BLaER1 (cell line): ENCODE results near the gene KIF16B.

Experiments used
- H3K27ac ChIP-seq: shearing (Covaris generic); formaldehyde crosslinking; 2 replicates; pipeline ENCODE4 v1.8.1; 2022
- H3K27me3 ChIP-seq: shearing (Covaris generic); formaldehyde crosslinking; 2 replicates; pipeline ENCODE4 v1.8.1; 2022
- H3K36me3 ChIP-seq: shearing (Covaris generic); formaldehyde crosslinking; 2 replicates; pipeline ENCODE4 v1.8.1; 2022
- H3K4me1 ChIP-seq: shearing (Covaris generic); formaldehyde crosslinking; 2 replicates; pipeline ENCODE4 v1.8.1; 2022
- H3K4me2 ChIP-seq: shearing (Covaris generic); formaldehyde crosslinking; 2 replicates; pipeline ENCODE4 v1.8.1; 2022
- H3K4me3 ChIP-seq: shearing (Covaris generic); formaldehyde crosslinking; 2 replicates; pipeline ENCODE4 v1.8.1; 2022
- H3K9ac ChIP-seq: shearing (Covaris generic); formaldehyde crosslinking; 2 replicates; pipeline ENCODE4 v1.8.1; 2022
- H3K9me3 ChIP-seq: shearing (Covaris generic); formaldehyde crosslinking; 2 replicates; pipeline ENCODE4 v1.8.1; 2022
- H4K20me1 ChIP-seq: shearing (Covaris generic); formaldehyde crosslinking; 2 replicates; pipeline ENCODE4 v1.8.1; 2022
- Cebpa-rat ChIP-seq: shearing (Covaris generic); IDR thresholded peaks from 2 replicates; pipeline ENCODE4 v1.8.1; 2022

Gene KIF16B

GRCh38 chr20:16433293-16433580 is 140.0 kb downstream of the KIF16B start:
- Histone ChIP-seq H3K9ac (no peak overlapping the region), H3K4me3 (no peak overlapping the region), H3K27me3 (no peaks in the 10 kb centered on the region), H3K9me3 (peaks cover 24% of the 10 kb centered on the region), H3K36me3 (peaks cover 64% of the 10 kb centered on the region), H3K4me1 (peaks cover 7% of the 10 kb centered on the region), H4K20me1 (no peaks in the 10 kb centered on the region), H3K4me2 (no peak overlapping the region), H3K27ac (no peak overlapping the region)
- no peak for TF ChIP-seq Cebpa-rat

GRCh38 chr20:16432466-16433292 is 140.6 kb downstream of the KIF16B start:
- H3K9me3 ChIP-seq: peaks cover 19% of the 10 kb centered on the region
- no peak overlapping the region for H3K27ac ChIP-seq
- H3K4me3 ChIP-seq: no peak overlapping the region
- no peaks in the 10 kb centered on the region for H3K27me3 ChIP-seq
- H3K36me3 ChIP-seq: peaks cover 64% of the 10 kb centered on the region
- H3K4me2 ChIP-seq: no peak overlapping the region
- no peak overlapping the region for H3K9ac ChIP-seq
- no peak for TF ChIP-seq Cebpa-rat
- H3K4me1 ChIP-seq: peaks cover 2% of the 10 kb centered on the region
- H4K20me1 ChIP-seq: no peaks in the 10 kb centered on the region

GRCh38 chr20:16428112-16428511 is 145.1 kb downstream of the KIF16B start:
- Histone ChIP-seq H3K9ac (no peak overlapping the region), H3K36me3 (peaks cover 86% of the 10 kb centered on the region), H3K4me1 (no peaks in the 10 kb centered on the region), H3K4me3 (no peak overlapping the region), H3K27ac (no peak overlapping the region), H3K4me2 (no peak overlapping the region), H4K20me1 (no peaks in the 10 kb centered on the region), H3K27me3 (no peaks in the 10 kb centered on the region), H3K9me3 (peaks cover 30% of the 10 kb centered on the region)
- no peak for TF ChIP-seq Cebpa-rat

GRCh38 chr20:16427571-16427970 is 145.7 kb downstream of the KIF16B start:
- Histone ChIP-seq H3K36me3 (peaks cover 90% of the 10 kb centered on the region), H3K9me3 (peaks cover 33% of the 10 kb centered on the region), H3K9ac (no peak overlapping the region), H3K4me3 (no peak overlapping the region), H3K4me2 (no peak overlapping the region), H3K27me3 (no peaks in the 10 kb centered on the region), H4K20me1 (no peaks in the 10 kb centered on the region), H3K4me1 (no peaks in the 10 kb centered on the region), H3K27ac (no peak overlapping the region)
- TF ChIP-seq Cebpa-rat: no peak

- no peak overlapping the region for H3K27ac ChIP-seq
- H3K4me2 ChIP-seq: no peak overlapping the region
- H3K36me3 ChIP-seq: peaks cover 89% of the 10 kb centered on the region
- H4K20me1 ChIP-seq: no peaks in the 10 kb centered on the region
- TF ChIP-seq Cebpa-rat: peak; percentile 32; the same call in 1 of the 2 replicates
- no peak overlapping the region for H3K4me3 ChIP-seq
- H3K9ac ChIP-seq: no peak overlapping the region
- peaks cover 36% of the 10 kb centered on the region for H3K9me3 ChIP-seq
- no peaks in the 10 kb centered on the region for H3K27me3 ChIP-seq
- H3K4me1 ChIP-seq: no peaks in the 10 kb centered on the region
These were observed 148.5 kb downstream of the KIF16B start for GRCh38 chr20:16424780-16425179.

GRCh38 chr20:16423311-16424212 is 149.7 kb downstream of the KIF16B start:
- H3K27me3 ChIP-seq: no peaks in the 10 kb centered on the region
- no peak overlapping the region for H3K4me2 ChIP-seq
- H3K9me3 ChIP-seq: peaks cover 36% of the 10 kb centered on the region
- peaks cover 87% of the 10 kb centered on the region for H3K36me3 ChIP-seq
- H4K20me1 ChIP-seq: no peaks in the 10 kb centered on the region
- H3K27ac ChIP-seq: no peak overlapping the region
- H3K4me3 ChIP-seq: no peak overlapping the region
- no peaks in the 10 kb centered on the region for H3K4me1 ChIP-seq
- no peak for TF ChIP-seq Cebpa-rat
- H3K9ac ChIP-seq: no peak overlapping the region

DNA sequence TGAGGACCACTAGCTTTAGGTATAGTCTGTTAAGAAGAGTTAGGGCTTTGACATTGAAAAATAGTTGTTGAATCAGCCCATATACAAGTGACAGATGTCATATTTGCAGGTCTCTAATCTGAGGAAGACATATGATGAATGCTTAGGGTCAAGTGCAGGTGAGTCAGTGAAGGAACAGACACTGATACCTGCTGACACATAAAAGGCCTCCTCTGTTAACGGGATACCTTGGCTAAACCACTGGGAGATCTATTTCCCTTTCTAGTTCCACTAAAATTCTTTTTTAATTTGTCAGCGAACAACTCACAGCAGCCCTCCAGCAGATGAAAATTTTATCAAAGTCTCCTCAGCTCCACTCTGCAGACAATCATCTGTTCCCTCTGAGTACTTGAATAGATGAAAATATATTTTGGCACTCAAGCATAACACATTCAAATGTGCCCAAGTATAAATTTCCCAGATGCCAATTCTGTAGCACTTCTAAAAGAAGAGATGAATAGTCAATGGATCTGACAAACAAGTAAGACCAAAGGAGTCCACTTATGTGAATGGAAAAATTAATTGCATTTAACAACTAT is 154.0 kb downstream of the KIF16B start:
- H3K4me1 ChIP-seq: no peaks in the 10 kb centered on the region
- peaks cover 77% of the 10 kb centered on the region for H3K36me3 ChIP-seq
- TF ChIP-seq Cebpa-rat: no peak
- no peaks in the 10 kb centered on the region for H4K20me1 ChIP-seq
- no peaks in the 10 kb centered on the region for H3K27me3 ChIP-seq
- no peak overlapping the region for H3K4me2 ChIP-seq
- H3K9me3 ChIP-seq: peaks cover 18% of the 10 kb centered on the region
- no peak overlapping the region for H3K4me3 ChIP-seq
- H3K9ac ChIP-seq: no peak overlapping the region
- H3K27ac ChIP-seq: no peak overlapping the region

DNA sequence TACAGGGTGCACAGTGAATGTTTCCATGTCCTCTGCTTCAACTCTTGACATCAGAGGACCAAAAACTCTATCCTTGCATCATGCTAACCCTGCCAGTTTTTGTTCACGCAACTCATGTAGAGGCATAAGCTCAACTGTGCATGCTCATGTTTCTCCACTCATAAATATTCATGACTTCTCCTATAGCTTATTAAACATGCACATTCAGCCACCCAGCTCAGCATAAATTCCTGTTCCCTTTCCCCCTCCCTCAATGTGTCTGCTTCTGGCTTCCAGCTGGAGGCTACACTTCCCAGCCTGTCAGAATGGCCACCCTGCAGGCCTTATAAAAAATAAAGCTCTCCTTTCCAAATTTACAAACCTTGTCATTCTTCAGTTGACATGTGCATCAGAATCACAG is 154.6 kb downstream of the KIF16B start:
- Histone ChIP-seq H3K27me3 (no peaks in the 10 kb centered on the region), H3K9me3 (peaks cover 11% of the 10 kb centered on the region), H4K20me1 (no peaks in the 10 kb centered on the region), H3K4me3 (no peak overlapping the region), H3K4me2 (no peak overlapping the region), H3K36me3 (peaks cover 77% of the 10 kb centered on the region), H3K27ac (no peak overlapping the region), H3K4me1 (no peaks in the 10 kb centered on the region), H3K9ac (no peak overlapping the region)
- TF ChIP-seq Cebpa-rat: no peak

DNA sequence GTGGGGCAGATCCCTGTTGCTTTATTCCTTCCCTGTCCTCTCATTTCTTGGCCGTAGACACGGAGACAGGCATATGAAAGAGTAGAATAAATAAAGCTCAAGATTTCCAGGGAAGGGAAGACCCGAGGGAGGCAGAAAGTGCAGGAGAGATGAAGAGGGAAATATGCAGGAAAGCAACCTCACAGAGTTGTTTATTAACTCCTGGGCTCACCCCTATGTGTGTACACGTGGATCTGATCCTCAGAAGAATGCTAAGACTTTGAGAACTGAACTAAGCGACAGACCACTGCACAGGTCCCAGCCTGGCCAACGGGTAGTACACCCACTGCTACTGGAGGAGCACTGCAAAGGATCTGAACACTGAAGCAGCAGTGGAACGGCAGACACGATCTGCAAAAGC is 156.2 kb downstream of the KIF16B start:
- Histone ChIP-seq H3K4me3 (no peak overlapping the region), H3K9me3 (peaks cover 9% of the 10 kb centered on the region), H3K27me3 (no peaks in the 10 kb centered on the region), H3K4me1 (no peaks in the 10 kb centered on the region), H4K20me1 (no peaks in the 10 kb centered on the region), H3K9ac (no peak overlapping the region), H3K27ac (no peak overlapping the region), H3K4me2 (no peak overlapping the region), H3K36me3 (peaks cover 79% of the 10 kb centered on the region)
- TF ChIP-seq Cebpa-rat: no peak
